ENCODE data around the gene OR4D6. TPM values are rescaled to one million over a fixed set of nuclear protein-coding genes. Genes with fewer than 3 reads are reported as not detected.

OR4D6 gene
- total RNA-seq, 2 experiments from 2014 or later: not detected

DNA sequence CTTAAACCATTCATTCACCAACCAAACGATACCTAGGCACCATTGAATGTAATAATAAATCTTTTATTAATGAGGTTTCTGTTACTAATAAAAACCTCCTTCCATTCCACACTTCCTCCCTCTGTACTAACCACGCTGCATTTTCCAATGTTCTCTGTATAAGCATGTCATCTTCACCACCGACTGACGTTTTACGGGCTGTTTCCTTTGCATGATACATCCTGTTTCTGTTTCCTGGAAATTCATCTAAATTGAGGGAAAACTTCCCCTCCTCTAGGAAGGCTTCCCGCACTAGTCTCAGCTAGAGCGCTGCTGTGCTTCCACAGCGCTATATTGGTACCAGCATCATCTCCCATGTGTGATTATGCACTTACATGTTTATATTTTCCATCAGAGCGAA is 18.4 kb downstream of the OR4D6 start:
- no peak overlapping the region for H3K4me3 ChIP-seq (ENCODE audit: low read length)
- no peaks in the 10 kb centered on the region for H3K9me3 ChIP-seq (ENCODE audit: control insufficient read depth in 1 of 2, insufficient read depth in 1 of 2, low read length in 2 of 2)
- CTCF ChIA-PET: interaction anchor here (0.6 kb wide), 1 partner anchor 131 kb away, joined by 4 read pairs; no protein-coding TSS in a partner anchor
- Mint-ChIP-seq H3K9me3 (no peaks in the 10 kb centered on the region), H3K27me3 (peaks cover 25% of the 10 kb centered on the region), H3K4me3 (no peak overlapping the region), H3K36me3 (ENCODE audit: low read depth) (no peaks in the 10 kb centered on the region), H3K27ac (no peak overlapping the region), H3K4me1 (ENCODE audit: low read depth) (no peaks in the 10 kb centered on the region)
- no peaks in the 10 kb centered on the region for H3K36me3 ChIP-seq (ENCODE audit: insufficient read depth, low read length)
- intact Hi-C loops (cut with DNase I, micrococcal nuclease): no loop called here
- ATAC-seq (ENCODE audit: poor library complexity) (no peak), DNase-seq (no peak)
- peaks cover 3 to 4% of the 10 kb centered on the region in 2 experiments for H3K27me3 ChIP-seq (ENCODE audit: control insufficient read depth in 1 of 2, insufficient read depth in 2 of 2, low read length in 2 of 2)
- POLR2A ChIA-PET: no interaction called here
- H3K27ac ChIP-seq (ENCODE audit: low read depth in 1 of 2, low read length in 2 of 2): no peak overlapping the region
- H3K4me1 ChIP-seq (ENCODE audit: insufficient read depth, low read length): no peaks in the 10 kb centered on the region
- TF ChIP-seq, protein P1, sequence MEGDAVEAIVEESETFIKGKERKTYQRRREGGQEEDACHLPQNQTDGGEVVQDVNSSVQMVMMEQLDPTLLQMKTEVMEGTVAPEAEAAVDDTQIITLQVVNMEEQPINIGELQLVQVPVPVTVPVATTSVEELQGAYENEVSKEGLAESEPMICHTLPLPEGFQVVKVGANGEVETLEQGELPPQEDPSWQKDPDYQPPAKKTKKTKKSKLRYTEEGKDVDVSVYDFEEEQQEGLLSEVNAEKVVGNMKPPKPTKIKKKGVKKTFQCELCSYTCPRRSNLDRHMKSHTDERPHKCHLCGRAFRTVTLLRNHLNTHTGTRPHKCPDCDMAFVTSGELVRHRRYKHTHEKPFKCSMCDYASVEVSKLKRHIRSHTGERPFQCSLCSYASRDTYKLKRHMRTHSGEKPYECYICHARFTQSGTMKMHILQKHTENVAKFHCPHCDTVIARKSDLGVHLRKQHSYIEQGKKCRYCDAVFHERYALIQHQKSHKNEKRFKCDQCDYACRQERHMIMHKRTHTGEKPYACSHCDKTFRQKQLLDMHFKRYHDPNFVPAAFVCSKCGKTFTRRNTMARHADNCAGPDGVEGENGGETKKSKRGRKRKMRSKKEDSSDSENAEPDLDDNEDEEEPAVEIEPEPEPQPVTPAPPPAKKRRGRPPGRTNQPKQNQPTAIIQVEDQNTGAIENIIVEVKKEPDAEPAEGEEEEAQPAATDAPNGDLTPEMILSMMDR (IDR thresholded peaks at IDR 0.05): no peak

DNA sequence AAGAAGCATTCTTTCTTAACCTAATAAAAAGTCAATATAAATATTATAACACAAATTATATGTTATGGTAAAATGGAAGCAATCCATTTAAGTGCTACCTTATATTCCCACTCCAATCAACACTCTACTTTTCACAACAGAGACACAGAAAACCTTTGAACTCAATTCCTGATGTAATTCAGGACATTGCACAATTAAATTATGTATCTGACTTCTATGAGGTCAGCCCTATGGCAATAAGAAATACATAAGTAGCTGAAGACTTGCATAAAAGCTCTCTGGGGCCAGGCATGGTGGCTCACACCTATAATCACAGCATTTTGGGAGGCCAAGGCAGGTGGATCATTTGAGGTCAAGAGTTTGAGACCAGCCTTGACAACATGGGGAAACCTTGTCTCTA is 23.1 kb downstream of the OR4D6 start:
- ChIA-PET CTCF (no interaction called here), POLR2A (no interaction called here)
- Mint-ChIP-seq H3K27ac (no peak overlapping the region), H3K36me3 (ENCODE audit: low read depth) (no peaks in the 10 kb centered on the region), H3K27me3 (peaks cover 15% of the 10 kb centered on the region), H3K4me1 (ENCODE audit: low read depth) (no peaks in the 10 kb centered on the region), H3K4me3 (no peak overlapping the region), H3K9me3 (no peaks in the 10 kb centered on the region)
- Histone ChIP-seq H3K4me3 (ENCODE audit: low read length) (no peak overlapping the region), H3K27me3 (ENCODE audit: control insufficient read depth in 1 of 2, insufficient read depth in 2 of 2, low read length in 2 of 2) (peaks cover 3 to 4% of the 10 kb centered on the region in 2 experiments), H3K9me3 (ENCODE audit: control insufficient read depth in 1 of 2, insufficient read depth in 1 of 2, low read length in 2 of 2) (no peaks in the 10 kb centered on the region), H3K36me3 (ENCODE audit: insufficient read depth, low read length) (no peaks in the 10 kb centered on the region), H3K4me1 (ENCODE audit: insufficient read depth, low read length) (no peaks in the 10 kb centered on the region), H3K27ac (ENCODE audit: low read depth in 1 of 2, low read length in 2 of 2) (no peak overlapping the region)
- TF ChIP-seq, protein P1 (IDR thresholded peaks at IDR 0.05): no peak
- ATAC-seq (ENCODE audit: poor library complexity): no peak
- intact Hi-C loops (cut with DNase I, micrococcal nuclease): no loop called here
- no peak for DNase-seq

DNA sequence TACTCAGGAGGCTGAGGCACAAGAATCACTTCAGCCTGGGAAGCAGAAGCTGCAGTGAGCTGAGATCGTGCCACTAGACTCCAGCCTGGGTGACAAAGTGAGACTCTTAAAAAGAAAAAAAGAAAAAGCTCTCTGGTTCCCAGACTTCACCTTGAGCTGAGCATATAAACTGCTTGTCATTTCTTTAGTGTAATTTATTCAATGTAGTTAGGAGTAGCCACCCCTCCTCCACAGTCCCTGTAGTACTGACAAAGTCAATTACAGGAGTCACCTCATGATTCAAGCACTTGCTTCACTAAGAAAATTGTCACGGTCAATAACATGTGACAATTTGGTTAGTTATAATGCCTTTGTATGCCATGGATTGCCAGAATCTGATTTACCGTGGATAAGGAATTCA is 23.6 kb downstream of the OR4D6 start:
- Mint-ChIP-seq H3K36me3 (ENCODE audit: low read depth) (no peaks in the 10 kb centered on the region), H3K4me3 (no peak overlapping the region), H3K27ac (no peak overlapping the region), H3K4me1 (ENCODE audit: low read depth) (no peaks in the 10 kb centered on the region), H3K9me3 (no peaks in the 10 kb centered on the region), H3K27me3 (peaks cover 11% of the 10 kb centered on the region)
- ChIA-PET POLR2A (no interaction called here), CTCF (no interaction called here)
- ATAC-seq (ENCODE audit: poor library complexity): no peak
- Histone ChIP-seq H3K36me3 (ENCODE audit: insufficient read depth, low read length) (no peaks in the 10 kb centered on the region), H3K27ac (ENCODE audit: low read depth in 1 of 2, low read length in 2 of 2) (no peak overlapping the region), H3K9me3 (ENCODE audit: control insufficient read depth in 1 of 2, insufficient read depth in 1 of 2, low read length in 2 of 2) (no peaks in the 10 kb centered on the region), H3K4me3 (ENCODE audit: low read length) (no peak overlapping the region), H3K27me3 (ENCODE audit: control insufficient read depth in 1 of 2, insufficient read depth in 2 of 2, low read length in 2 of 2) (peaks cover 3 to 4% of the 10 kb centered on the region in 2 experiments), H3K4me1 (ENCODE audit: insufficient read depth, low read length) (no peaks in the 10 kb centered on the region)
- TF ChIP-seq, protein P1 (IDR thresholded peaks at IDR 0.05): no peak
- DNase-seq: no peak
- intact Hi-C loops (cut with DNase I, micrococcal nuclease): no loop called here

All from CD4-positive, alpha-beta T cell (primary cell).